Astrocyte (in vitro differentiated cells and primary cell): ENCODE data around the gene METTL18.

ENCODE experiments used
- CTCF ChIP-seq: IDR thresholded peaks from 2 replicates; pipeline ENCODE4 v1.5.1; 2011; ENCODE audit warnings: low read depth, mild to moderate bottlenecking, inconsistent platforms, low read length, moderate library complexity; ENCODE audit not compliant: insufficient read depth
- EZH2 ChIP-seq: IDR thresholded peaks from 2 replicates; pipeline ENCODE4 v1.6.1; 2012; ENCODE audit warnings: mild to moderate bottlenecking, low read length, inconsistent platforms; ENCODE audit not compliant: insufficient read depth

- TF ChIP-seq EZH2: no peak
- no peak for TF ChIP-seq CTCF
Observed at GRCh38 chr1:169795687-169796086, 980 bp upstream of the METTL18 start.
